GM20431 (cell line): ENCODE data around the gene CXCL14.

Experiments
- in situ Hi-C: fragments of 300-500 bp; cut with MseI, MboI; formaldehyde crosslinking; loops from one replicate; pipeline ENCODE4 v1.15.0; 2020; ENCODE audit warnings: low sequenced_read_pairs; ENCODE audit not compliant: unreplicated experiment

The CXCL14 gene

GRCh38 chr5:135570453-135570764 lies 8.4 kb downstream of the CXCL14 start:
- in situ Hi-C loops: loop anchor here (25.0 kb wide), 1 partner anchor 267 kb away; the partner anchor contains the start of gene SLC25A48

DNA sequence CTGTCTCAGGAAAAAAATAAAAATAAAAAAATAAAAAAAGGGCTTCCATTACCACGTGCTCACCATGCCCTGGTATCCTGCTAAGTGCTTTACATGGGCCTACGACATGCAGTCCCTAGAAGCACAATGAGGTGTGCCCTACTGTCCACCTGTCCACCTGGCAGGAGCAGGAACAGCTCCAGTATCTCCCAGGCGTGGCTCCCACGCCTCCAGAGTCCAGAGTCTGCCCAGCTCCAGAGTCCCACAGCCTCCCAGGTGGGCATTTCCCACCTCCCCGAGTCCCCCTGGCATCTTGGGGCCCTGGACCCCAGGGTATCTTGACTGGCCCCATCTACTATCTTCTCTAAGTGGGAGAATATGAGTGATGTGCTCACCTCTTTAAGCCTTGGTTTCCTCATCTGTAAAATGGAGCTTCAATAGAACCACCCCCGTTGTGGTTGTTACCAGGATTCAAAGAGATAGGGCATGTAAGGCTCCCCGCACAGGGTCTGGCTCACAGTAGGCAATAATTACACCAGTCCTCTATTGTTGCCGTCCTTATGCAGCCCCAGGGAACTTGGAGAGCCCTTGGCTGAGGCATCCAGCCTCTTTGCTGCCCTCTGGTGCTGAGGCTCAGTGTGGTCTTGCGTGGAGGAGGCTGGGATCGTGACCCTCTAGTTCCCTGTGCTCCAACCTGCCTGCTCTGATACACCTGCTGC lies 8.9 kb downstream of the CXCL14 start:
- in situ Hi-C loops: loop anchor here (25.0 kb wide), 1 partner anchor 267 kb away; the partner anchor contains the start of gene SLC25A48

GRCh38 chr5:135568923-135569360 lies 9.8 kb downstream of the CXCL14 start:
- in situ Hi-C loops: loop anchor here (25.0 kb wide), 1 partner anchor 268 kb away; the partner anchor contains the start of gene SLC25A48

DNA sequence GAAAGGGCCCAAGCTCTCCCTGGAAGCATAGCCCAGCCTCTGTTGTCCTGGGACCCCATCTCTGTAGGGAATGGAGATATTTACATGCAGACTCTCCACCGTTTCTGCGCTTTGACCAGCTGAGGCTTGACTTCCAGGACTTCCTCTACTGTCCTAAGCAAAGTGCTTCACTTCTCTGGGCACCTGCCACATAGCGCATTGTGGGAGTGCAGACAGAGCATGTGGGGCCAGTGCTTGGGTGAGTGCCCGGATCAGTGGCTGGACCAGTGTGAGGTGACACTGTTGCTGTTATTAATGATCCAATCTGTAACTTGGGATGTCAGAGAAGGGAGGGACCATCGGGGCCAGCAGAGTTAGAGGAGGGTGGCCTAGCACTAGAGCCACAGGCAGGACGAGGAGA lies 10.5 kb downstream of the CXCL14 start:
- in situ Hi-C loops: loop anchor here (25.0 kb wide), 1 partner anchor 269 kb away; the partner anchor contains the start of gene SLC25A48

DNA sequence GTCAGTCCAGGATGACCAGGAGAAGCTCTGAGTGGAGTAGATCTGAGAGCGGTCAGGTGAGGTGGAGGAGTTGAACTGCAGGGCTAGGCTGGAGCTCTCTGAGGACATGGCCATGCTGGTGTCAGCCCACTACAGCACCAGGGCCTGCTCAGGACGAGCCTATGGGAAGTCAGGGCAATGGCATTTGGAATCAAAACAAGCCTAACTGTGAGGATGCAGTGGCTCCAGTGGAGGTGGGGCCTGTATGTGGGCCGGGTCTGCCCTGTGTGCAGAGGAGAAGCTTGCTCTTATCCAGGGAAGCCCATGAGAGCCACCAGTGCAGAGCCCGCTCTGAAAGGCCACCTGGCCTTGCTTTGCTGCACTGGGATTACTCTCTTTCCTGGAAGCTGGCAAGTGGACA lies 11.1 kb downstream of the CXCL14 start:
- in situ Hi-C loops: loop anchor here (25.0 kb wide), 1 partner anchor 270 kb away; the partner anchor contains the start of gene SLC25A48

DNA sequence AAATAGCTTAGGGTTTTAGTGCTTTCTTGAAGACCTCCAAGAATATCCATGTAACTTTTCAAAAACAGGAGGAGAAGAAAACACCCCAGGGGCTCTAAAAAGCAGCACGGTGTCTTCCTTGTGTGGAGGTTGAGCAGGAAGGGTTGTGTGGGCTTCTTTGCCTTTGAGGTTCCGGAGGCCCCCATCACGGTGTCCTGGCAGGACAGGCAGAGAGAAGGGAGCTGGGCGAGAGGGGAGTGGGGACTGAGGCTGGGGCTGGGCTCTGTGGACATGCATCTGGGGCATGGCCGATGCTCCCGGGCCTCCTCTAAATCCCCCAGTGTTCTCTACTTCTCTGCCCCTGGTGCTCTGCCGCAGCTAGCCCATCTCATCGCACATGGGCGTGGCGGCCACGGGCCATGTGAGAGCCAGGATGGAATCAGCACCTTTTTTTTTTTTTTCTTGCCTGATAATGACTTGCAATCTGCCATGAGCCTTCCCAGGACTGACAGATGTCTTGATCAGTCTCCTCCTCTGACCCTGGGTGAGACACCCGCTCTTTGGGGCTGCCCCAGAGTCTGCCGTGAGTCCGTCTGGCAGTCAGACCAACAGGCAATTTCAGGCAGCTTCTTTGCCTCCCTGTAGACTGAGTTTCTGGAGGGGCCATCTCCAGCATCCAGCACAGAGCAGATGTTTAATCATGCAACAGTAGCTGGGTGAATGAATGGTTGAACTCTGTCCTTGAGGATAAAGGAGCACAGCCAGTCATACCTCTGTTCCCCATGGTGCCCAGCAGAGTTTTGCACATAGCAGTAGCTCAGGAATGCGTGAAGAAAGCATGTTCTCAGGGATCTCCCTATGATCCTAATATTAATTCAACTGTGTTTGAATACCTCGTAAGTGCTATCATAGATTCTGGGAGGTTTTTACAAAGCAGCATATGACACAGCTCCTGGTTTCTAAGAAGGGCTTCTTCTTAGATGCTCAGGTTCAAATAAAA lies 12.1 kb downstream of the CXCL14 start:
- in situ Hi-C loops: loop anchor here (25.0 kb wide), 1 partner anchor 271 kb away; the partner anchor contains the start of gene SLC25A48

GRCh38 chr5:135565725-135566421 lies 12.9 kb downstream of the CXCL14 start:
- in situ Hi-C loops: loop anchor here (25.0 kb wide), 1 partner anchor 271 kb away; the partner anchor contains the start of gene SLC25A48

DNA sequence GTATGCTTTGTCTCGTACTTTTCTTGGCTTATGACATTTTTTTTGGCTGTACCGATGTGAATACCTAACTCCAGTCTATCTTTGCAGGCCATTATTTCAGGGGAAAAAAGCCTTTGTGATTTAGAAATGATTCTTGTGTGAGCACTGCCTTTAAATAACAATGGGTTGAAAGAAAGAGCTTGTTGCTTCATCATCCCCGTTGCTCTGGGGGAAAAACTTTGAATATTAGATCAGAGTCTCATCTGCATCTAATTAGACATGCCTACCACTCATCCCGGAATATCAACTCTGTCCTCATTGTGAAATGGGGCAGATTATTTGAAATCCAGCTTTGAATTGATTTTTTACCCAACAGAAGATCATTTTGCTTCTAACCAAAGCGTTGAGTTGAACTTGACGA lies 13.5 kb downstream of the CXCL14 start:
- in situ Hi-C loops: loop anchor here (25.0 kb wide), 1 partner anchor 272 kb away; the partner anchor contains the start of gene SLC25A48

GRCh38 chr5:135564331-135564730 lies 14.5 kb downstream of the CXCL14 start:
- in situ Hi-C loops: loop anchor here (25.0 kb wide), 1 partner anchor 273 kb away; the partner anchor contains the start of gene SLC25A48

GRCh38 chr5:135561266-135561665 lies 17.5 kb downstream of the CXCL14 start:
- in situ Hi-C loops: loop anchor here (25.0 kb wide), 1 partner anchor 276 kb away; the partner anchor contains the start of gene SLC25A48

- in situ Hi-C loops: loop anchor here (25.0 kb wide), 1 partner anchor 276 kb away; the partner anchor contains the start of gene SLC25A48
Observed at GRCh38 chr5:135560858-135561257, 17.9 kb downstream of the CXCL14 start.

GRCh38 chr5:135559354-135559753 lies 19.4 kb downstream of the CXCL14 start:
- in situ Hi-C loops: loop anchor here (10.0 to 25.0 kb wide), 2 partner anchors 95 to 278 kb away; partner anchors contain the start of gene SLC25A48

DNA sequence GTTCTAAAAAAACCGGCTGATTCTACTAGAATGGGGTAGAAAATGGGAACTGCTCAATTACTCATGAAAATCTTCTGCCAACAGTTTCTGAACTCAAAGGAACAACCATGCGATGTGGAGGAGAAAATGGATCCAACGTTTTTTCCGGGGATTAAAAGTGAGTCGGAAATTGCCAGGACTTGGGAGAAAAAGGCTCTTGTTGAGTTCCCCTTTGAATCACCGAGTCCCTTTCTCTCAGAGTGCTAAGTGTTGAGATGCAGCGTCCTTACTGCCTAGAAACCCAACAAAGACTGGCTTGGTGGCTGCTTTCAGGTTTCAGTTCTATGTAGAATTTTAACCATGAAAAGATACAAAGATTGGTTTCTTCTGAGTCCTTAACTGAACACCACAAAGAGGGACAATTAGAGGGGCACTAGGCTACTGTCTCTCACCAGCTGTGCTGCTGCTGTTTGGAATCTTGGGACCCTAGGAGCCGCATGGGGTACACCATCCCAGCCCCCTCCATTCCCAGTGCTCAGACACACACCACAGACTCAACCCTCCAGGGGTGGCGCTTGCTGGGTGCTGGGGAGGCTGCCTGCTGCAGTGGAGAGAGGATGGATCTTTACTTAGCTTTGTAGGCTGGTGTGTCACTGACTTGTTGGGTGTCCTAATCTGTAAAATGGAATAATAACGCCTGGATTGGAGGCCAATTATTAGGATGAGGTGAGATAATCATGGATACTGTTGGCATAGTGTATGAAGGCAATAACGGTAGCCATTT lies 21.5 kb downstream of the CXCL14 start:
- in situ Hi-C loops: loop anchor here (10.0 to 25.0 kb wide), 2 partner anchors 92 to 280 kb away; partner anchors contain the start of gene SLC25A48

GRCh38 chr5:135556620-135557019 lies 22.2 kb downstream of the CXCL14 start:
- in situ Hi-C loops: loop anchor here (10.0 to 25.0 kb wide), 2 partner anchors 92 to 281 kb away; partner anchors contain the start of gene SLC25A48

DNA sequence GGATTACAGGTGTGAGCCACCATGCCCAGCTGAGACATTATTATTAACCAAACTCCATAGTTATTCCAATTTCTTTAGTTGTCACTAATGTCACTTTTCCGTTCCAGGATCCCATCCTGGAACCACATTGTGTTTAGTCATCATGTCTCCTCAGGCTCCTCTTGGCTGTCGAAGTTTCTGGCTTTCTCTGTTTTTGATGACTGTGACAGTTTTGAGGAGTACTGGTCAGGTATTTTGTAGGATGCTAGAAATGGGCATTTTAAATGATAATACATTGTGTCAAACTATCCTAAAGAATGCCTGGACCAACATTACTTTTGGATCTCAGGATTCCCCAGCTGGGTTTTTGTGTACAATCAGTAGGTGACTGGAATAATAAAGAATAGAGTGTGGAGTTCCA lies 23.3 kb downstream of the CXCL14 start:
- in situ Hi-C loops: loop anchor here (10.0 to 25.0 kb wide), 2 partner anchors 91 to 282 kb away; partner anchors contain the start of gene SLC25A48

GRCh38 chr5:135553688-135554462 lies 24.9 kb downstream of the CXCL14 start:
- in situ Hi-C loops: loop anchor here (10.0 to 25.0 kb wide), 2 partner anchors 89 to 283 kb away; partner anchors contain the start of gene SLC25A48

DNA sequence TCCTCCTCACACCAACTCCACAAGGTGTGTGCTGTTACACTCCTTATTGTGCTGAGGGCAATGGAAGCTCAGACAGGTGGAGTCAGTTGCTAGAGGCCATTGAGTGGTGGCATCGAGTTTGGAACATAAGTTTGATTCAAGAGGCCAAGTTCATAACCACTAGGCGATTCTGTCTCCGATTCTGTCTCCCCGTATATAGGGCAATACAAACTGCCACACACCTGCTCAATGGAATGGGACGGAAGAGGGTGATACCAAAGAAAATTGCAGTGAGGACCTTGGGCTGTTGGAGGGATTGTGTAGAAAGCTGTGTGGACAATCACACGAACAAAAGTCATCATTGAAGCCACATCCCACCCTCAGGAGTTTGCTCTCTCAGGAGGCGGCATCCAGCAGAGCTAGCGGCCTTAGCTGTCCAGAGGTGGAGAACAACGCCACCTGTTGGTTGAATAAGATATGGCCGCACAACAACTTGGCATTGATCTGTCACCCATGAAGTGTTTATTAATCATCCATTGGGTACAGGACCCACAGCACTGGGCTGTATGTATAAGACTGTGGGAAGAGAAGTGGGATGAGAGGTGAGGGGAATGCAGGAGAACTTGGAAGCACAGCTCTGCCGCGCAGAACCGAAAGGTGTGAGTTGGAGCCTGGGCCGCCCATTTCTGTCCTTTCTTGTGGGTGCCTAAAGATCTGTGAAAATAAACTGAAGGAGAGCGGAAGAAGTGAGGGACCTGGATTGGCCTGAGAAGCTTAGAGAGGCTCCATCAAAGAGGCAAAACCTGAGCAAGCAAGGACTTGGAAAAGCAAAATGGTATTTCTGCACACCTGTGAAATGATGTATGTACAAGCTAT lies 27.0 kb downstream of the CXCL14 start:
- in situ Hi-C loops: loop anchor here (10.0 to 25.0 kb wide), 2 partner anchors 87 to 285 kb away; partner anchors contain the start of gene SLC25A48
